Panc1 (cell line): ENCODE measurements around the gene TMEM100. TPM values are rescaled to one million over a fixed set of nuclear protein-coding genes. Genes with fewer than 3 reads are reported as not detected.

ENCODE experiments used
- ATAC-seq: fragments of 200-7000 bp; cut with Tn5 transposase; 2 replicates; pipeline ENCODE4 v1.9.1; 2020; ENCODE audit warnings: mild to moderate bottlenecking, moderate library complexity
- BruUV-seq: library from RNA; stranded (reverse); fragments of 400-500 nt; replicated peaks from 2 replicates; lab custom pipeline; 2021; lab: Mats Ljungman, UMichigan
- CTCF ChIA-PET: fragments of 300-600 bp; sonication (Branson Sonifier 250); formaldehyde crosslinking; loops from one replicate; lab custom pipeline; 2022; ENCODE audit warnings: antibody characterized with exemption; lab: Charles Lee
- POLR2A ChIA-PET: fragments of 300-600 bp; sonication (Branson Sonifier 250); formaldehyde crosslinking; loops from one replicate; lab custom pipeline; 2022; ENCODE audit warnings: antibody characterized with exemption; lab: Charles Lee
- DNase-seq: peaks from one replicate; pipeline ENCODE4 v3.0.0-alpha.2; 2010; ENCODE audit warnings: low read depth, low spot score
- H3K27ac ChIP-seq: 2 replicates; pipeline ENCODE4 v1.5.1; 2011; ENCODE audit warnings: mild to moderate bottlenecking, low read length, inconsistent platforms
- H3K27me3 ChIP-seq: fragments of 200-500 bp; sonication (Bioruptor generic); 2 replicates; pipeline ENCODE4 v1.6.0; 2014; ENCODE audit warnings: low read length, inconsistent platforms; ENCODE audit not compliant: control insufficient read depth, insufficient read depth
- H3K36me3 ChIP-seq: fragments of 200-500 bp; sonication (Bioruptor generic); 2 replicates; pipeline ENCODE4 v1.5.1; 2014; ENCODE audit warnings: inconsistent platforms, mild to moderate bottlenecking, low read length, moderate library complexity; ENCODE audit not compliant: control insufficient read depth, insufficient read depth
- H3K4me1 ChIP-seq: 2 replicates; pipeline ENCODE4 v1.5.1; 2011; ENCODE audit warnings: inconsistent platforms, mild to moderate bottlenecking, low read length, moderate library complexity; ENCODE audit not compliant: control insufficient read depth, insufficient read depth
- H3K4me3 ChIP-seq, 2 experiments: 2 replicates each; pipeline ENCODE4 v1.5.1; 2011 to 2012; ENCODE audit warnings: low read depth in 2 of 2, low read length in 2 of 2, mild to moderate bottlenecking in 2 of 2, inconsistent platforms in 1 of 2, moderate library complexity in 1 of 2
- H3K9me3 ChIP-seq: fragments of 200-500 bp; sonication (Bioruptor generic); 2 replicates; pipeline ENCODE4 v1.5.1; 2014; ENCODE audit warnings: low read depth, mild to moderate bottlenecking, inconsistent platforms, low read length, moderate library complexity; ENCODE audit not compliant: control insufficient read depth, insufficient read depth
- POLR2AphosphoS5 ChIP-seq: IDR thresholded peaks from 2 replicates; pipeline ENCODE4 v1.6.1; 2012; ENCODE audit warnings: mild to moderate bottlenecking, low read depth, low read length, moderate library complexity
- SIN3A ChIP-seq: IDR thresholded peaks from 2 replicates; pipeline ENCODE4 v1.6.1; 2012; ENCODE audit warnings: low read depth, mild to moderate bottlenecking, low read length, moderate library complexity, borderline replicate concordance; ENCODE audit not compliant: insufficient read depth
- TCF7L2 ChIP-seq: IDR thresholded peaks from 2 replicates; pipeline ENCODE4 v1.6.1; 2011; ENCODE audit warnings: mild to moderate bottlenecking, low read depth, low read length, inconsistent platforms
- in situ Hi-C: cut with HindIII; loops from 2 replicates; pipeline ENCODE4 v1.10.0; 2016; ENCODE audit warnings: low sequenced_read_pairs, low pct_unique_long_range_greater_than_20kb
- intact Hi-C: fragments of 100-400 bp; cut with micrococcal nuclease; formaldehyde crosslinking; loops from one replicate; pipeline ENCODE4 v1.10.0; 2022; ENCODE audit not compliant: unreplicated experiment
- total RNA-seq: library from RNA; stranded (reverse); gene quantifications from one replicate; pipeline ENCODE4 v1.2.1, GENCODE V29; 2021; ENCODE audit not compliant: unreplicated experiment
- TF ChIP-seq, protein P1 (sequence below): fragments of 450-650 bp; IDR thresholded peaks from 2 replicates; pipeline ENCODE4 v1.5.1; 2017; ENCODE audit warnings: mild to moderate bottlenecking
- TF ChIP-seq, protein P2 (sequence below), 2 experiments: IDR thresholded peaks; 2 replicates each; pipeline ENCODE4 v1.6.1; 2011 to 2012; ENCODE audit warnings: low read depth in 2 of 2, control low read depth in 1 of 2, low read length in 1 of 2, mild to moderate bottlenecking in 1 of 2, moderate library complexity in 1 of 2; ENCODE audit not compliant: insufficient read depth in 1 of 2

TMEM100 gene
- total RNA-seq, 1 experiment from 2014 or later = 0.10 TPM

DNA sequence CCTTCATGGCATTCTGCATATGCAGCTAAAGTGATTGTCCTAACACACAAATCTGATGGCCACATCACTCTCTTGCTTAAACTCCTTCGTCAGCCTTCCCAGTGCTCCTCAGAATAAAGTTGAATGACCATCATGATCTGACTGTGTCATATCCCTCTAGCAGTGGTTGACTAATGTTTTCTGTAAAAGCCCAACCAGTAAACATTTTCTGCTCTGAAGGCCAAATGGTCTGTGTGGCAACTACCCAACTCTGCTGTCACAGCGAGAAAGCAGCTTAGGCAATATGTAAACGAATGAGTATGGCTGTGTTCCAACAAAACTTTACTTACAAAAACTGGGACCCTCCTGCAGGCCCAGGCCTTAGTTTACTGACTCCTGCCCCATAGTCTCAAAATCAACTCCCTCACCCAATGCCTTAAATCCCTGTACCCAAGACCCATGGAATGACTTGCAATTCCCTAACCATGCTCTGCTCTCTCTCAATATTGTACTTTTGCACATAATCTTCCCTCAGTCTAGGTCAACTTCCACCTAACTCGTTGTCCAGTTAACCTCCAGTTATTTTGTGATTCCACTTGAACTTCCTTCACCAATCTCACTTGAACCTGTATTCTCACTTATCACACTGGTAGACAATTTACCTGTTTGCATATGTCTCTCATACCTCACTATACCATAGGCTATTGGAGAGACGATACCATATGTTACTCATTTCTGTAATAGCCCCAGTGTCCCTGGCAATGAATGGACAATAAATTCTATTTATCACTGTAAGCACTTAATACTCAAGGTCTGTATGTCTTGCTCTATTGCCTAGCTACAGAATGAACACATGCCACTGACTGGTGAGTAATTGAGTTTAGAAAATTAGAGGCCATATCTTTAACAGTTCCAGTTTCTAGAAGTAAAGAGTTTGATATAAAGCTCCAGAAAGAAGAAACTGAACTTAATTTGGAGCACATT lies 29.1 kb downstream of the TMEM100 start:
- TF ChIP-seq, protein P1, sequence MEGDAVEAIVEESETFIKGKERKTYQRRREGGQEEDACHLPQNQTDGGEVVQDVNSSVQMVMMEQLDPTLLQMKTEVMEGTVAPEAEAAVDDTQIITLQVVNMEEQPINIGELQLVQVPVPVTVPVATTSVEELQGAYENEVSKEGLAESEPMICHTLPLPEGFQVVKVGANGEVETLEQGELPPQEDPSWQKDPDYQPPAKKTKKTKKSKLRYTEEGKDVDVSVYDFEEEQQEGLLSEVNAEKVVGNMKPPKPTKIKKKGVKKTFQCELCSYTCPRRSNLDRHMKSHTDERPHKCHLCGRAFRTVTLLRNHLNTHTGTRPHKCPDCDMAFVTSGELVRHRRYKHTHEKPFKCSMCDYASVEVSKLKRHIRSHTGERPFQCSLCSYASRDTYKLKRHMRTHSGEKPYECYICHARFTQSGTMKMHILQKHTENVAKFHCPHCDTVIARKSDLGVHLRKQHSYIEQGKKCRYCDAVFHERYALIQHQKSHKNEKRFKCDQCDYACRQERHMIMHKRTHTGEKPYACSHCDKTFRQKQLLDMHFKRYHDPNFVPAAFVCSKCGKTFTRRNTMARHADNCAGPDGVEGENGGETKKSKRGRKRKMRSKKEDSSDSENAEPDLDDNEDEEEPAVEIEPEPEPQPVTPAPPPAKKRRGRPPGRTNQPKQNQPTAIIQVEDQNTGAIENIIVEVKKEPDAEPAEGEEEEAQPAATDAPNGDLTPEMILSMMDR = no peak
- no peak for TF ChIP-seq TCF7L2
- TF ChIP-seq, protein P2, sequence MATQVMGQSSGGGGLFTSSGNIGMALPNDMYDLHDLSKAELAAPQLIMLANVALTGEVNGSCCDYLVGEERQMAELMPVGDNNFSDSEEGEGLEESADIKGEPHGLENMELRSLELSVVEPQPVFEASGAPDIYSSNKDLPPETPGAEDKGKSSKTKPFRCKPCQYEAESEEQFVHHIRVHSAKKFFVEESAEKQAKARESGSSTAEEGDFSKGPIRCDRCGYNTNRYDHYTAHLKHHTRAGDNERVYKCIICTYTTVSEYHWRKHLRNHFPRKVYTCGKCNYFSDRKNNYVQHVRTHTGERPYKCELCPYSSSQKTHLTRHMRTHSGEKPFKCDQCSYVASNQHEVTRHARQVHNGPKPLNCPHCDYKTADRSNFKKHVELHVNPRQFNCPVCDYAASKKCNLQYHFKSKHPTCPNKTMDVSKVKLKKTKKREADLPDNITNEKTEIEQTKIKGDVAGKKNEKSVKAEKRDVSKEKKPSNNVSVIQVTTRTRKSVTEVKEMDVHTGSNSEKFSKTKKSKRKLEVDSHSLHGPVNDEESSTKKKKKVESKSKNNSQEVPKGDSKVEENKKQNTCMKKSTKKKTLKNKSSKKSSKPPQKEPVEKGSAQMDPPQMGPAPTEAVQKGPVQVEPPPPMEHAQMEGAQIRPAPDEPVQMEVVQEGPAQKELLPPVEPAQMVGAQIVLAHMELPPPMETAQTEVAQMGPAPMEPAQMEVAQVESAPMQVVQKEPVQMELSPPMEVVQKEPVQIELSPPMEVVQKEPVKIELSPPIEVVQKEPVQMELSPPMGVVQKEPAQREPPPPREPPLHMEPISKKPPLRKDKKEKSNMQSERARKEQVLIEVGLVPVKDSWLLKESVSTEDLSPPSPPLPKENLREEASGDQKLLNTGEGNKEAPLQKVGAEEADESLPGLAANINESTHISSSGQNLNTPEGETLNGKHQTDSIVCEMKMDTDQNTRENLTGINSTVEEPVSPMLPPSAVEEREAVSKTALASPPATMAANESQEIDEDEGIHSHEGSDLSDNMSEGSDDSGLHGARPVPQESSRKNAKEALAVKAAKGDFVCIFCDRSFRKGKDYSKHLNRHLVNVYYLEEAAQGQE (IDR thresholded peaks at IDR 0.05; ENCODE audit: insufficient read depth in 1 of 2, low read depth in 2 of 2, low read length in 1 of 2) = no peak
- TF ChIP-seq POLR2AphosphoS5 = no peak
- TF ChIP-seq SIN3A = no peak
- Histone ChIP-seq H3K27me3 (no peaks in the 10 kb centered on the region; the same call in 1 of the 2 replicates), H3K36me3 (no peaks in the 10 kb centered on the region), H3K4me1 (no peaks in the 10 kb centered on the region), H3K27ac (no peak overlapping the region), H3K4me3 (no peak overlapping the region), H3K9me3 (no peaks in the 10 kb centered on the region)
- no peak for DNase-seq
- no peak for ATAC-seq
- BruUV-seq = no TSS peak
- in situ Hi-C loops (no loop called here), intact Hi-C loops (no loop called here)
- CTCF ChIA-PET = no interaction called here
- POLR2A ChIA-PET = no interaction called here

DNA sequence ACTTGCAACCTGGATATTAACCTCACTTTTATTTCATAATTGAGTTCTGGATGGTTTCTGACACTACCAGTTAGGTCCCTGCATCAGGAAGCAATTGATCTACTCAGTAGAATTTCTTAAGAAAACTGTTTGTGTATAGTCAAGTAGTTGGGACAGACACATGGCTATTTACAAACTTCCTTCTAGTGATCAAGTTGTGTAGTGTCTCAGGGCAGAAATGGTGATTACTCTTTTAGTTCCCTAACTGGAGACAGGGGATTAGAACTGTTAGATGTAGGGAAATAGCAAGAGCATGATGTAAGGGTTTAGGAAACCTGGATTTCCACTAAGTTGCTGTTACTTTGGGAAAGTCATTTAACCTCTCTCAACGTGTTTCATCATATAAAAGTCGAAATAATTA lies 30.4 kb downstream of the TMEM100 start:
- in situ Hi-C loops (no loop called here), intact Hi-C loops (no loop called here)
- Histone ChIP-seq H3K4me3 (no peak overlapping the region), H3K4me1 (no peaks in the 10 kb centered on the region), H3K36me3 (no peaks in the 10 kb centered on the region), H3K27ac (no peak overlapping the region), H3K27me3 (no peaks in the 10 kb centered on the region; the same call in 1 of the 2 replicates), H3K9me3 (no peaks in the 10 kb centered on the region)
- ATAC-seq (no peak), DNase-seq (no peak)
- ChIA-PET CTCF (no interaction called here), POLR2A (no interaction called here)
- TF ChIP-seq, protein P2 (IDR thresholded peaks at IDR 0.05; ENCODE audit: insufficient read depth in 1 of 2, low read depth in 2 of 2, low read length in 1 of 2) = no peak
- TF ChIP-seq SIN3A = no peak
- TF ChIP-seq, protein P1 = no peak
- TF ChIP-seq TCF7L2 = no peak
- TF ChIP-seq POLR2AphosphoS5 = no peak
- no TSS peak for BruUV-seq
